ENCODE data around the gene AKR7A3.

DNA sequence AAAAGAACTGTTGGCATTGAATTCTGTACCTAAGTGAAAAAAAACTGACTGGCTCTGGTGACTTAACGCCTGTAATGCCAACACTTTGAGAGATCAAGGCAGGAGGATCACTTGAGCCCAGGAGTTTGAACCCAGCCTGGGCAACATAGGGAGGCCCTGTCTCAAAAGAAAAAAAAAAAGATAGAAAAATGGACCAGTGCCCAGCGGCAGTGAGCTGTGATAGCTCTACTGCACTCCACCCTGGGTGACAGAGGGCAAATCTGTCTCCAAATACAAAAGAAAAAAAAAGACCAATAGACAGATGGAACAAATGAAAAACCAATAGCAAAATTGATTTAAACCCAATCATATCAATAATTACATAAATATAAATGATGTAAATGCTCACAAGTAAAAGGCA lies 674 bp upstream of the AKR7A3 start:
- TF ChIP-seq POLR2A (IDR thresholded peaks at IDR 0.05; ENCODE audit: low read depth, low read length) (no peak), POLR2AphosphoS5 (IDR thresholded peaks at IDR 0.05; ENCODE audit: low read depth, low read length) (no peak), TAF1 (IDR thresholded peaks at IDR 0.05; ENCODE audit: borderline replicate concordance, low read depth, low read length) (no peak)
